Esophagus muscularis mucosa (tissue), 3 donors: ENCODE results near the gene LITAF.

Source experiments
- POLR2A ChIP-seq: fragments of 450-650 bp; IDR thresholded peaks from one replicate; pipeline ENCODE4 v1.6.1; 2017; ENCODE audit warnings: antibody characterized with exemption, moderate library complexity, mild to moderate bottlenecking, low read depth
- TF ChIP-seq, protein P1 (sequence below), 3 experiments: fragments of 200-600 bp in 2 of 3; fragments of 450-650 bp in 1 of 3; sonication (generic) in 2 of 3; IDR thresholded peaks; one replicate each; pipeline ENCODE4 v1.5.1; 2017 to 2019; ENCODE audit warnings: antibody characterized with exemption in 3 of 3, mild to moderate bottlenecking in 2 of 3, moderate library complexity in 1 of 3

DNA sequence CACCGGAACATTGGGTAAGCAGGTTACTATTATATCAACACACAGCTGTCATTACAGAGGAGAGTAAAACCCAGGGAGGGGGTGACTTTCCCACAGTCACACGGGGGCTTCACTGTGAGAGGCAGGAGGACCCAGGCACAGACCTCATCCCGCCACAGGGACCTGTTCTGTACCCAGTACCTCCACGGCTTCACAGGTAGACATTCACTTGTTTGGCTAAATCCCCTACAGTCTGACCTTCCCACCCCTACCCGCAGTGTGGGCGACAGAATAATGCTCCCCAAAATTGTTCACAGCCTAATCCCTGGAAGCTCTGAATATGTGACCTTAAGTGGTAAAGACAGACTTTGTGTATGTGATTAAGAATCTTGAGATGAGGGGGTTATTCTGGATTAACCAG is 16.5 kb downstream of the LITAF start:
- TF ChIP-seq, protein P1, sequence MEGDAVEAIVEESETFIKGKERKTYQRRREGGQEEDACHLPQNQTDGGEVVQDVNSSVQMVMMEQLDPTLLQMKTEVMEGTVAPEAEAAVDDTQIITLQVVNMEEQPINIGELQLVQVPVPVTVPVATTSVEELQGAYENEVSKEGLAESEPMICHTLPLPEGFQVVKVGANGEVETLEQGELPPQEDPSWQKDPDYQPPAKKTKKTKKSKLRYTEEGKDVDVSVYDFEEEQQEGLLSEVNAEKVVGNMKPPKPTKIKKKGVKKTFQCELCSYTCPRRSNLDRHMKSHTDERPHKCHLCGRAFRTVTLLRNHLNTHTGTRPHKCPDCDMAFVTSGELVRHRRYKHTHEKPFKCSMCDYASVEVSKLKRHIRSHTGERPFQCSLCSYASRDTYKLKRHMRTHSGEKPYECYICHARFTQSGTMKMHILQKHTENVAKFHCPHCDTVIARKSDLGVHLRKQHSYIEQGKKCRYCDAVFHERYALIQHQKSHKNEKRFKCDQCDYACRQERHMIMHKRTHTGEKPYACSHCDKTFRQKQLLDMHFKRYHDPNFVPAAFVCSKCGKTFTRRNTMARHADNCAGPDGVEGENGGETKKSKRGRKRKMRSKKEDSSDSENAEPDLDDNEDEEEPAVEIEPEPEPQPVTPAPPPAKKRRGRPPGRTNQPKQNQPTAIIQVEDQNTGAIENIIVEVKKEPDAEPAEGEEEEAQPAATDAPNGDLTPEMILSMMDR (IDR thresholded peaks at IDR 0.05), result no peak
- no peak for TF ChIP-seq POLR2A
